Ramos (cell line): ENCODE measurements around the gene NCKAP1.
"Not testable (repeated sequence)": the region's sequence is repeated elsewhere in the genome, so short reads cannot be mapped to it uniquely, and the experiment has no call there.

Source experiments
- in situ Hi-C: fragments of 300-500 bp; cut with MboI; formaldehyde crosslinking; loops from one replicate; pipeline ENCODE4 v1.14.3; 2022; ENCODE audit warnings: low sequenced_read_pairs; ENCODE audit not compliant: unreplicated experiment

Gene NCKAP1

DNA sequence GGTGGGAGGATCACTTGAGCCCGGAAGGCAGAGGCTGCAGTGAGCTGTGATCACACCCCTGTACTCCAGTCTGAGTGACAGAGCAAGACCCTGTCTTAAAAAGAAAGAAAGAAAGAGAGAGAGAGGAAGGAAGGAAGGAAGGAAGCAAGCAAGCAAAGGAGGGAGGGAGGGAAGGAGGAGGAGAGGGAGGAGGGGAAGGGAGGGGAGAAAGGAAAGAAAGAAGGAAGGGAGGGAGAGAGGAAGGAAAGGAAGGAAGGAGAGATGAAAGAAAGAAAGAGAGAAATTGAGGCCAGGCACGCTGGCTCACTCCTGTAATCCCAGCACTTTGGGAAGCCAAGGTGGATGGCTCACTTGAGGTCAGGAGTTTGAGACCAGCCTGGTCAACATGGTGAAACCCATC, 2.3 kb upstream of the NCKAP1 start:
- in situ Hi-C loops, result no loop called here

DNA sequence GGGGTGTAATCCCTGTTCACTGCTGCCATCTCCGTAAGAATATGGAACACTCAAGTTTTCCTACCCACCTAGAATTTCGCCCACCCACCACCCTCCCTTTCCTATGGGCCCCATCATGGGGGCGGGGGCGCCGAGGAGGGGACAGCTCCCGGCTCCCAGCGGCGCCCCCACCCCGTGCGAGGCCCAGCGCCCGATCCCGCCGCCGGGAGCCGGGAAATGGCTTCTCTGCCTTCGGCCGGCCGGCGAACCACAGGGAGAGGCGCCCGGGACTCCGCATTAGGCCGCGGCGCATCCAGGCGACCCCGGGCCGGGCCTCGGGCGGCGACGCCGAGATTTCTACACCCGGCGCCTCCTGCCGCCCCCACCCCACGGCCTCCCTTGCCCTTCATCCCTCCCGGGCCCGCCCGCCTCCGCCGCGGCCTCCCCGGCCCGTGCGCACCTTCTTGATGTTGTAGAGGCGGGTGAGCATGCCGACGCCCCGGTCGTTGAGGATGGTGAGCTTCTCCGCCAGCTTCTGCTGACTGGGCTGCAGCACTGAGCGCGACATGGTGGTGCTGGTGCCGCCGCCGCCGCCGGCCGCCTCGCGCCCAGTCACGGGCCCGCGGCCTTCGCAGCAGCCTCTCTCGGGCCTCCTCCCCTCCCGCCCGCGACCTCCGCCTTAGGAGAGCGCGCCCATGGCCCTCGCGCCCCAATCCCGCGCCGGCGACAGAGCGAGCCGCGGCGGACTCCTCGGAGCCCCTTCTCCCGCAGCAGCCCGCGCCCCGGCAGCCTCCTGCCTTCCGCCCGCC, 510 bp downstream of the NCKAP1 start:
- in situ Hi-C loops, result no loop called here

DNA sequence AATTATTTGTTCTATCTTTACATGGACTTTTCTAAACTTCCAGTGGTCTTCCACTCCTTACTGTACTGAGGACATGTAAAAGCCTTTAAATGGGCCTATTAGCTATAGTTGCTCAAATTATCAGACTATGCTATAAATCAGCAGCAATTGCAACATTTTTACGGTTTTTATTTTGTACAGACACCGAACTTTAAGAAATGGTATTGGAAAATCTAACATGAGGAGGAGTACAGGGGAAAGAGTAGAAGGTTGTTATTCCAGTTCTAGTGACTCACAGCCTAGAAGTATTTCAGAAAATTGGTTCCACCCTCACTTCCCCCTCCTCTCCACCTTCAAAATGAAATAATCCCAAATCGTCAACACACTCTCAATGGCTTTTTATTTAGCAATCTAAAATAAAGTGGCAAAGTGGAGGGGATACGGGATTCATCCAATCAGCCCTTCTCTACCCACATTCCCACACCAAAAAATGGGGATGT, 1.1 kb downstream of the NCKAP1 start:
- in situ Hi-C loops, result no loop called here

DNA sequence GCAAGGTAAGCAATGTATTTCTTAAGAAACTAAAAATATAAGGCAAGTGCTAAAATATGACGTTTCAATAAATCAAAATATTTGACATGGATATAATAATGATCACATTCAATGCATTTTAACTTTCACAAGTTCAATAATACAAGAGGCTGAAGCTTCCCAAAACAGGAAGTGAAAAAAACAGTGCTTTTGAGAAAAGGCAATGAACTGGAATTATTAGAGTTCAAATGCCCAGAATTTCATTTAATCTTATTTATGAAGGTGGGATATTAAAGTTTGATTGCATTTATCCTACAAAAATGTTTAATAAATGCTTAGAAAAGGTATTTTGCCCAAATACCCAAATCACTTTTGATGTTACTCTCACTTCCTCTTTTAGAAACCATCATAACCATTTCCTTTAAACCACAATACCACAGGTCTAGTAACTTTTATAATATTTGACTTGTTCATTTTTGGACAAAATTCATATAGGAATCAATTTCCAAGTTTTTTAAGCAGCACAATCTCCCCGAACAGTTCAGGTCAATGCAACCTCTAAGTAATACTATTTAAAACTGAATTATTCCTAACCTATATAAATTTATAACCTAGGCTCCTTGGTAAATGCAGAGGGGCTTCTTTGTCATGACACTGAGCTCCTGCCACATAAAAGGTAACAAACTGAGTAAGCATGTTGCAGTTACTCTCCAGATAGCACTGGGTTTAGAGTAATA, 2.1 kb downstream of the NCKAP1 start:
- in situ Hi-C loops, result no loop called here

DNA sequence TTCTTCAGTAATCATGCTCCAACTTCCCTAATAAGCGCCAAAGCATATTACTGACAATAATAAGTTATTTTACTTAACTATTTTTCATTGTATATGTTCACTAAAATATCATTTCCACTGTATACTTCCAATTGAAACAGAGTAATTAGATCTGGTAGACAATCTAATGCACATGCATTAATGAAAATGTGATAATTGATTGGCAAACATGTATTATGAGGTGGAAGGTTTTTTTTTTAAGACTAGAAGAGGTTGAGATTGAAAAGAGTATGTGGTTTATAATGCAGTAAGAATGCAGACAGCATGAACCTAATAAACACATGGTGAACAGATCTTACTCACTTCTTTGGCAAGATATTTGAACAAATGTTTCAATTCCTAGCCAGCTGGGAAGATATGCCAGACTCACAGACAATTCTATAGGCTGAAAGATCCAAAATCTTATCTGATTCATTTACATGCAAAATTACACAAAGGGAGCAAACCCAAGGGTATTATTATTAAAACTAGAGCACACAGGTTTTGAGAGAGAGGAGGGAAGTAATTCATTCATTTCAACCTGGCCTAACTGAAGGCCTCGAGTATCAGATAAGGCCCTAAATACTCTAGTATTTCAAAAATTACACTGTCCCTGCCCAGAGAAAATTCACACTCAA, 2.8 kb downstream of the NCKAP1 start:
- in situ Hi-C loops, result no loop called here

DNA sequence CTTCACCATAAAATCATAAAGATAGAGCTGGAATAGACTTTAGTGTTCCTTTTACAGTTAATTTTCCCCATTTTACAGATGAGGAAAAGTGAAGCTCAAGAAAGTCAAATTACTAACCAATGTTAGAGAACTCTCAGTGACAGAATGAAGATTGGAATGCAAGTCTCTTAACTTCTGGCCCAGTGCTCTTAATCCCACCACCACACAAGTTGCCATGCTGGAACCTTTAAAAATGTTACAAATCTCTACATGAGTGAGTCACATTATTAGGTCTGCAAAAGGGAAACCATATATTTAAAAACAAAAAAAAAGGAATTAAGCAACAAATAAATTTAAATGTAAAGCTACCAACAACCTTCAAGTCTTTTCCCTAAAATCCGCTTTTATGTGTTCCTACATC, 3.5 kb downstream of the NCKAP1 start:
- in situ Hi-C loops, result no loop called here

DNA sequence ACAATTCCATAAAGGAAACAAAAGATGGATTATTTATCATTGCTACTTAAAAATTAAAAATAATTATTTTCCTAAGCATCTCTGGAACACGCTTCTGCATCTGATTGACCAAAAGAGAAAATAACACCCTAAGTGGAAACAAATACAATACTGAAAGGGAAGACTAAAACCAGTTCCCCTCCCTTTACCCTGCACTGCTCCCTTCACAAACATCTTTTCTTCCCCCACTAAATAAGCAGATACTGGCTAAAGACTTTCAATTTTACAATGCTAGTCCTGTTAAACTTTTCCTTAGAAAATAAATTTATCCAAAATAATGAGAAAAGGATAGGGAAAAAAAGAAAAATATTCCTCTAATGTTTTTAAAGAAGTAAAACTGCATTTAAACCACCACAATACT, 4.3 kb downstream of the NCKAP1 start:
- in situ Hi-C loops, result no loop called here

DNA sequence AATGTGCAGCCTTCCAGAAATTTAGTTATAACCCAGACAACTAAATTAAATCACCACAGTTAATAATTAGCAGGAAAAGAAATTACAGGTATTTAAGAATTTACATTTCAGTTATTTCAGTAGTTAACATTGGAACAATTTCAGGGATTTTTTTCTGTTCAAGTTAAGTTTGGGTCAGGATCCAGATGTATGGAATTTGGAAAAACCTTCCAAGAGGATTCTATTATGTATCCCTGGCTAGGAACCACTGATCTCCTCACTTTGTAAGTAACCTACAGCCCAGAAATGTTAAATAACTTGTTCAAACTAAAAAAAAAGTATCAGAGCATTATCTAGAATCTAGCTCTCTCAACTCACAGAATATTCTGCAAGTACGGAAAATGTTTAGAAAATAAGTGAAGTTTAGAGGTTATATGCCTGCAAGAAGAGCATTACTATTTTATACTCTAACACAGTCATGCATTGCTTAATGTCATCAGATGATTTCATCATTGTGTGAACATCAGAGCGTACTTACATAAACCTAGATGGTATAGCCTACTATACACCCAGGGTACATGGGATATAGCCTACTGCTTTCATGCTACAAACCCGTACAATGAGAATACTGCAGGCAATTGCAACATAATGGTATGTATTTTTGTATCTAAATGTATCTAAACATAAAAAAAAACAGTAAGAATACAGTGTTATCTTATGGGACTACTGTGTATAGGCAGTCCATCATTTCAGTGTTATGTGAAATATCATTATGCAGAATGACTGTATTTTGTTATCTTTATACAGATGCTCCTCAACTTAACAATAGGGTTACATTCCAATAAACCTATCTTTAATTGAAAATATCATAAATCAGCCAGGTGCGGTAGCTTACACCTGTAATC, 6.1 kb downstream of the NCKAP1 start:
- in situ Hi-C loops, result no loop called here

DNA sequence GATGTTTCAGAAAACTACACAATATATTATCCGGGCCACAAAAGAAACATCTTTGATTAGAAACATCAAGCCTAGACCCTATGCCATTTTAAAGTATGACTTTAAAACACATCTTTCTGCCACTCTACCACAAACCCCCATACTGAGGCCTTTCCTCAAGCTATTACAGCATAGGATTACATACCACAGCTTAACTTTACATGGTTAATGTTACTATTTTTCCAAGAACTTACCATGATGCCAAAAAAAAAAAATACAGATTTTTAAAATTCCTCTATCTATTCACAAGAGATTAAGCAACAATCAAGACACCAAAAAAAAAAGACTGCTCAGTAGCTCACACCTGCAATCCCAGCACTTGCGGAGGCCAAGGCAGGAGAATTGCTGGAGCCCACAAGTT, 9.0 kb downstream of the NCKAP1 start:
- in situ Hi-C loops, result no loop called here

DNA sequence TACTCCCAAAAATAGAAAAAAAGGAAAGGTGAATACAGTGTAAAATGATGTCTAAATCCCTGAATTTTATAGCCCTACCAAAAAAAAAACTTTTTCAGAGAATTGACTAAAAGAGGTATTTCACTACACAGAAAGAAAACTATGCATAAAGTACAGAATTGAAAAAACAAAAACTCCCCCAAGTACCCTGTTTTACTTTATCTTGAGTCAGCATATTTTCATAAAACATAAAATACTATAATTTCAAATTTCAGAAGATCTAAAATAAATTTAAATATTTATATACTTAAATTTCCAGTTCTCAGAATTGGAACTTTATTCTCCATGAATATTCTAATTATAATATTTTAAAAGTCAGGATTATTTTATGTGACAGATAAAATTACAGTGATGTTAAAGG, 10.1 kb downstream of the NCKAP1 start:
- in situ Hi-C loops, result no loop called here

DNA sequence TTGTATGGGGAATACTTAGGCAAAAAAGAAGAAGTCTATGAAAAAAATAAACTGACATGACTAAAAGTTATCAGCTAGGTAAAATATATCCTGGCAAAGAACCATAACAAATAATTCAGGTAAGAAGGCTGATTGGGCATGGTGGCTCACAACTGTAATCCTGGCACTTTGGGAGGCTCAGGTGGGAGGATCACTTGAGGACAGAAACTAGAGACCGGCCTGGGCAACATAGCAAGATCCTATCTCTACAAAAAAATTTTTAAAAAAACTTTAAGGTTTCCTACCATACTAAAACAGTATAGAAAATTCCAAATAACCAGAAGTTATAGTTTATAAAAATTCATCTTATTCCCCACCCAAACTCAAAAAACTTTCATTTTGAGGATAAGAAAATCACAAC, 10.8 kb downstream of the NCKAP1 start:
- in situ Hi-C loops, result no loop called here

DNA sequence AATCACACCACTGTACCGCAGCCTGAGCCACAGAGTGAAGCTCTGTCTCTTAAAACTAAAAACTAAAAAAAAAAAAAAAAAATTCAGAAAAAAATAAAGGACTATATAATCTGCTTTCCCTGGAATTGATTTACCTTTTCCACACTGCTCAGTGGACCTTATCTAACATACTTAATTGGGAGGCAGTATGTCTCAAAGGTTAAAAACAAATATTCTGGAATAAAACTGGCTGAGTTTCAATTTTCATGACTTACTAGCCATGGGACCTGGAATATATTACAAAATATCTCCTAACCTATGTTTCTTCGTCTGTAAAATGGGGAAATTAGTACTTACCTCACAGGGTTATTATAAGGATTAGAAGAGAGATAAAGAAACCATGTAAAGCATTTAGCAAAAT, 11.8 kb downstream of the NCKAP1 start:
- in situ Hi-C loops, result no loop called here

DNA sequence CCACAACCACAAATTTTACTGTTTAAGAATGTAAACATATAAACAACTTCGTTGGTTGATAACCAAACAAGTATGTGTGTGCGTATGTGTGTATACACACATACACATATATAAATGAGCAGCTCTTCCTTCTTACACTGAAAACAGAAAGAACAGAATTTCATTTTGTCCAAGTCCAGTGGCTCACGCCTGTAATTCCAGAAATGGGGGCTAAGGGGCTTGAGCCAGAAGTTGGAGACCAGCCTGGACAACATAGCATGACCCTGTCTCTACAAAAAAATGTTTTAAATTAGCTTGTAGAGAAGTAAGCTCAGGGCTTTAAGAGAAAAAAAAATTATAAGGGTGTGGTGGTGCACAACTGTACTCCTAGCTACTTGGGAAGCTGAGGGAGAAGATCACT, 12.3 kb downstream of the NCKAP1 start:
- in situ Hi-C loops, result no loop called here

DNA sequence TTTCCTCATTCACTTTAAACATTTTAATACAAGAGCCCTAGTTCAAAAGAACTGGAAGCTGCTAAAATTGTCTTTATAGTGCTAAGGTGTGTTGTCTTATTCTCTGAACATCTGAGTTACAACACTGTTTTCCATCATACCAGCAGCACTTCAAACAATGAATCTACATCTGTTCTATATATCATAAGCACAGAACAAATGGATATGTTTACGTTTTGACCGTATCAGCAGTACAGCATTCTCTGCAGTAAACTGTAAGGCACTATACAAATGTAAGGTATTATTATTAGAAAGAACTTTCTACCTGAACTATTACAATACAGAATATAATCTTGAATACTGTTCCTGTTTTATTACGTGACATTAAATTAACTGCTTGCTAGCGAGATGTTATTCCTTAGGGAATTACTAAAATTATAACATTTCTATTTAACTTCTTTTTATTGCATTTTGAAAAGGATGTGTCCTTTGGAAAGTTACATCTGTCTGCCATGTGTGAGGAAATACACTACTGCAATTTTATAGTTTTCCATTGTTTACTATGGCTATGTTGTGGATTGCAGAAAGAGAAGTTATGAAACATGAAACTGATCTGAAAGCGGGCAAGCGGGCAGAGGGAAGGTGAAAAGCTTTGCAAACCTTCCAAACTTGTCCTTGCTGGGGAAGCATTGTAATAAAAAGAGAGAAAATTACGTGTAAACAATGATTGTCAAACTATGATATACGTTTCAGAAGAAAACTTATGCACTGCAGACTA, 13.7 kb downstream of the NCKAP1 start:
- in situ Hi-C loops, result no loop called here

DNA sequence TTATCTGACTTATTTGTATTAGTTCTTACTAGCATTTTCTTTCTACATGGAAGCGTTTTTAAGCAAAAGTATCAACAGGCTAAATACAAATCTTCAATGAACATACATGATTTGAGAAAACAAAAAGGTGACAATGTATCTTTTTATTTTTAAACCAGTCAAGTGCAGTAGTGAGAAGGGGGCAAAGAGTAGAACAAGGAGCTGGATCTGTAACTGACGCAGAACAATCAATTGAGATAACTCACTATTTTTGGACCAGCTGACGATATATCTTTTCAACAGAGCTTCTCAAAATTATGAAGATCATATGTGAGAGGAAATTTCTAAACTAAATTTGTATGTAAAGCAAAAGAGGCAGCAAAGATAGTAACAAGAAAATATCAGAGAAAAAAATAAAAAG, 15.5 kb downstream of the NCKAP1 start:
- in situ Hi-C loops, result no loop called here

DNA sequence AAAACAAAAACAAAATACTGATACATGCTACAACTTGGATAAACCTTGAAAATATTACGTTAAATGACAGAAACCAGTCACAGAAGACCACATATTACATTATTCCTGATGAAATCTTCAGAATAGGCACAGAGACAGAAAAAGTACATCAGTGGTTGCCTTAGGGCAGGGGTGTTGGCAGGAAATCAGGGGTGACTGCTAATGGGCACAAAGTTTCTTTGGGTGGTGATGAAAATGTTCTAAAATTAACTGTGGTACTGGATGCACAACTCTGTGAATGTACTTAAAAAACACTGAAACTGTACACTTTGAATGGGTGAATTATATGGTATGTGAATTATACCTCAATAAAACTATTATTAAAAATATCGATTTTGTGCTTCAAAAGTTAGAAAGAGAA, 16.6 kb downstream of the NCKAP1 start:
- in situ Hi-C loops, result no loop called here

DNA sequence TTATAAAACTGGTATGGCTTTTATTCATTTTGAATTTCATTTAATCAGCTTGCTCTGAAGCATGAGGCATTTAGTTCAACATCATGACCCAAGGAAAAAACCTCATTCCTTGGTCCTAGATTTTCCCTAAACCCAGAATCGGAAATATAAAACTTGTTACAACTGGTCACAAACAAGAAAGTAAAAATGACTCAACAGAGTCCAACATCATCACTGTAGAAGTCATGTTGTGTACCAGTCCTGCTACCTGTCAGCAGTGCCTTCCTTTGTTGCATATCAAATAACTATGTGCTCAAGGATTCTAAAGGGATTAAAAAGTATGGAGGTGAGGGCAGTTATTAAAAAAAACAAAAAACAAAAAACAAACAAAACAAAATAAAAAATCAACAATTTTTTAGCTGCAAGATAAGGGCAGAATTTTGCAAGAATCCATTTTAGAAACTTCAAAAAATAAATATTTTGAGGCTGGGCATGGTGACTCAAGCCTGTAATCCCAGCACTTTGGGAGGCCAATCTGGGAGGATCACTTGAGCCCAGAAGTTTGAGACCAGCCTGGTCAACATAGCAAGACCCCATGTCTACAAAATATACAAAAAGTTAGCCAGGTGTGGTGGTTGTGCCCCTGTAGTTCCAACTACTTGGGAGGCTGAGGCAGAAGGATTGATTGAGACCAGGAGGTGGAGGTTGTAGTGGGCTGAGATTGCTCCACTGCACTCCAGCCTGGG, 18.4 kb downstream of the NCKAP1 start:
- in situ Hi-C loops, result no loop called here

DNA sequence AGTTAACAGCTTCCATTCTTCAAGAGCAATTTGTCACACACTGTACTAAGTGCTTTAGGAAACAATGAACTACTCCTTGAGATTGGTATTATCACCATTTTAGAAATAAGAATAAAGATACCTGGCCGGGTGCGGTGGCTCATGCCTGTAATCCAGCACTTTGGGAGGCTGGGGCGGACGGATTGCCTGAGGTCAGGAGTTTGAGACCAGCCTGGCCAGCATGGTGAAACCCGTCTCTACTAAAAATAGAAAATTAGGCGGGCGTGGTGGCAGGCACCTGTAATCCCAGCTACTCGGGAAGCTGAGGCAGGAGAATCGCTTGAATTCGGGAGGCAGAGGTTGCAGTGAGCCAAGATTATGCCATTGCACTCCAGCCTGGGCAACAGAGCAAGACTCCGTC, 20.4 kb downstream of the NCKAP1 start:
- in situ Hi-C loops, result not testable (repeated sequence)

DNA sequence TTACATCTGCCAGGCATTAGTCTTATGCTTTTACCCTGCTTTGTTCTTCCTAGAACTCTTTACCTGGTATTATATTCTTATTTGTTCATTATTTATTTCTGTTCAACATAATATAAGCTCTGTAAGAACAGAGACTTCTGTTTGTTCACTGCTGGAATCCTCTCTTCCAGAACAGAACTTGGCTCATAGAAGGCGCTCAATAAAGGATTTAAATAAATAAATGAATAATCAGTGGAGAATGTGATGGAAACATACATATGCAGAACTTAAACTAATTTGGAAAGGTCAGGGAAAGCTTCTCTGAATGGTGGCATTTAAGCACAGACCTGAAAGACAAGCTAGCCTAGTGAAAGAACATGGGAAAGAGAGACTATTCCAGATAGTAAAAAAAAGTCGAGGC, 24.3 kb downstream of the NCKAP1 start:
- in situ Hi-C loops, result no loop called here
